Stimulated activated CD4-positive, alpha-beta T cell treated with anti-CD3 and anti-CD28 coated beads, TNF-alpha, amount 100 ng/mL, for 24 hours (primary cell): ENCODE results near the gene CNKSR3.

Experiments used
- DNase-seq, 3 experiments: peaks; one replicate each; pipeline ENCODE4 v3.0.0-alpha.2; 2020; ENCODE audit warnings: low read depth in 3 of 3

The CNKSR3 gene

GRCh38 chr6:154383273-154383672, 127.2 kb downstream of the CNKSR3 start:
- DNase-seq = no peak

- DNase-seq = no peak
These were observed 127.7 kb downstream of the CNKSR3 start for GRCh38 chr6:154382740-154383139.

GRCh38 chr6:154381548-154381947, 128.9 kb downstream of the CNKSR3 start:
- DNase-seq = no peak

- no peak for DNase-seq
These were observed 129.7 kb downstream of the CNKSR3 start for GRCh38 chr6:154380741-154381140.

- DNase-seq = no peak
These were observed 130.9 kb downstream of the CNKSR3 start for GRCh38 chr6:154379585-154379984.

GRCh38 chr6:154378518-154378917, 132.0 kb downstream of the CNKSR3 start:
- DNase-seq = no peak

- DNase-seq = no peak
These were observed 132.8 kb downstream of the CNKSR3 start for GRCh38 chr6:154377726-154378125.

- no peak for DNase-seq
These were observed 136.5 kb downstream of the CNKSR3 start for GRCh38 chr6:154373971-154374370.

- no peak for DNase-seq
These were observed 139.2 kb downstream of the CNKSR3 start for GRCh38 chr6:154371281-154371680.

- DNase-seq = peak in 1 of 3 experiments; percentile 9
These were observed 139.9 kb downstream of the CNKSR3 start for GRCh38 chr6:154370545-154370944.

- no peak for DNase-seq
These were observed 142.4 kb downstream of the CNKSR3 start for GRCh38 chr6:154367839-154368695.

GRCh38 chr6:154367336-154367735, 143.1 kb downstream of the CNKSR3 start:
- DNase-seq = no peak

GRCh38 chr6:154363821-154364220, 146.7 kb downstream of the CNKSR3 start:
- DNase-seq = no peak

- no peak for DNase-seq
These were observed 149.0 kb downstream of the CNKSR3 start for GRCh38 chr6:154361476-154361875.

GRCh38 chr6:154360476-154360875, 150.0 kb downstream of the CNKSR3 start:
- DNase-seq = no peak

GRCh38 chr6:154359679-154360078, 150.8 kb downstream of the CNKSR3 start:
- DNase-seq = no peak

- no peak for DNase-seq
These were observed 151.3 kb downstream of the CNKSR3 start for GRCh38 chr6:154359161-154359574.

- no peak for DNase-seq
These were observed 152.4 kb downstream of the CNKSR3 start for GRCh38 chr6:154358019-154358545.

GRCh38 chr6:154356690-154357089, 153.8 kb downstream of the CNKSR3 start, which contains the start of gene IPCEF1:
TSS of gene IPCEF1 (minus strand) at chr6:154356803. CDS start at chr6:154265947, 90,856 bp downstream.
- DNase-seq = no peak

GRCh38 chr6:154356113-154356512, 154.4 kb downstream of the CNKSR3 start:
- no peak for DNase-seq

- no peak for DNase-seq
These were observed 156.2 kb downstream of the CNKSR3 start for GRCh38 chr6:154354265-154354777.

- DNase-seq = no peak
These were observed 156.9 kb downstream of the CNKSR3 start for GRCh38 chr6:154353626-154354025.
